H1 (cell line): ENCODE measurements around the gene SLC1A7. TPM values are rescaled to one million over a fixed set of nuclear protein-coding genes. Genes with fewer than 3 reads are reported as not detected.

Experiments used
- FOSL1 ChIP-seq: IDR thresholded peaks from 2 replicates; pipeline ENCODE4 v1.6.1; 2011; ENCODE audit warnings: mild to moderate bottlenecking, low read depth, low read length, moderate library complexity; ENCODE audit not compliant: insufficient read depth
- HDAC2 ChIP-seq, 2 experiments: fragments of 300-600 bp in 1 of 2; sonication (generic) in 1 of 2; IDR thresholded peaks; 2 replicates each; pipeline ENCODE4 v1.6.1; 2011 to 2012; ENCODE audit warnings: low read depth in 2 of 2, low read length in 2 of 2, mild to moderate bottlenecking in 2 of 2, moderate library complexity in 2 of 2, borderline replicate concordance in 1 of 2, inconsistent platforms in 1 of 2
- NANOG ChIP-seq: IDR thresholded peaks from 2 replicates; pipeline ENCODE4 v1.6.1; 2011; ENCODE audit warnings: low read length, low read depth, mild to moderate bottlenecking, inconsistent platforms; ENCODE audit not compliant: insufficient read depth, poor library complexity, severe bottlenecking
- RAD21 ChIP-seq, 2 experiments: IDR thresholded peaks in 1 of 2; conservative IDR thresholded peaks in 1 of 2; 2 replicates each; pipeline ENCODE4 v1.6.1; 2011; ENCODE audit warnings: low read depth in 2 of 2, low read length in 2 of 2, improper control_type of control experiment in 1 of 2, inconsistent platforms in 1 of 2, mild to moderate bottlenecking in 1 of 2, moderate library complexity in 1 of 2
- RBBP5 ChIP-seq: IDR thresholded peaks from 2 replicates; pipeline ENCODE4 v1.7.1; 2012; ENCODE audit warnings: low read depth, mild to moderate bottlenecking, inconsistent platforms, low read length, moderate library complexity, borderline replicate concordance
- RNF2 ChIP-seq: fragments of 200-900, 300-1000 bp; sonication (generic); IDR thresholded peaks from 2 replicates; pipeline ENCODE4 v1.7.1; 2016; ENCODE audit warnings: borderline replicate concordance, low read depth, mild to moderate bottlenecking, antibody characterized with exemption, low read length; ENCODE audit not compliant: poor library complexity, severe bottlenecking; ENCODE audit errors: missing control alignments
- TAF1 ChIP-seq: IDR thresholded peaks from 2 replicates; pipeline ENCODE4 v1.6.1; 2011; ENCODE audit warnings: mild to moderate bottlenecking, low read depth, low read length
- TCF12 ChIP-seq: IDR thresholded peaks from 2 replicates; pipeline ENCODE4 v1.6.1; 2011; ENCODE audit warnings: low read depth, mild to moderate bottlenecking, low read length
- polyA plus RNA-seq, 7 experiments: library from polyadenylated mRNA; depleted of rRNA in 3 of 7; stranded (reverse) in 5 of 7; unstranded in 2 of 7; fragments of >200 nt in 5 of 7; fragments of 200-250 nt in 2 of 7; gene quantifications; 1 replicate in 5 of 7; 2 replicates in 1 of 7; 4 replicates in 1 of 7; pipeline versions ENCODE4 v1.2.1 to v1.2.3, GENCODE V29; 2011 to 2013; ENCODE audit warnings: missing spikeins in 2 of 7, mixed read lengths in 2 of 7
- total RNA-seq: library from RNA; stranded (reverse); fragmentation: NEBNext Ultra II Directional; extraction: Animal tissue kit (Norgen Biotek cat#: 25700); gene quantifications from 2 replicates; pipeline ENCODE4 v1.2.1, GENCODE V29; 2021
- TF ChIP-seq, protein P1 (sequence below), 3 experiments: IDR thresholded peaks; 1 replicate in 2 of 3; 2 replicates in 1 of 3; pipeline versions ENCODE4 v1.5.1 to v1.6.1; 2011; ENCODE audit warnings: low read length in 3 of 3, mild to moderate bottlenecking in 3 of 3, inconsistent platforms in 2 of 3, low read depth in 1 of 3, moderate library complexity in 1 of 3; ENCODE audit not compliant: insufficient read depth in 1 of 3; ENCODE audit errors: control extremely low read depth in 1 of 3

The SLC1A7 gene
- total and polyA plus RNA-seq, 2 of the 8 experiments (the other 6 are each of a cell fraction or from before 2014, with no cell fraction given) = not detected

DNA sequence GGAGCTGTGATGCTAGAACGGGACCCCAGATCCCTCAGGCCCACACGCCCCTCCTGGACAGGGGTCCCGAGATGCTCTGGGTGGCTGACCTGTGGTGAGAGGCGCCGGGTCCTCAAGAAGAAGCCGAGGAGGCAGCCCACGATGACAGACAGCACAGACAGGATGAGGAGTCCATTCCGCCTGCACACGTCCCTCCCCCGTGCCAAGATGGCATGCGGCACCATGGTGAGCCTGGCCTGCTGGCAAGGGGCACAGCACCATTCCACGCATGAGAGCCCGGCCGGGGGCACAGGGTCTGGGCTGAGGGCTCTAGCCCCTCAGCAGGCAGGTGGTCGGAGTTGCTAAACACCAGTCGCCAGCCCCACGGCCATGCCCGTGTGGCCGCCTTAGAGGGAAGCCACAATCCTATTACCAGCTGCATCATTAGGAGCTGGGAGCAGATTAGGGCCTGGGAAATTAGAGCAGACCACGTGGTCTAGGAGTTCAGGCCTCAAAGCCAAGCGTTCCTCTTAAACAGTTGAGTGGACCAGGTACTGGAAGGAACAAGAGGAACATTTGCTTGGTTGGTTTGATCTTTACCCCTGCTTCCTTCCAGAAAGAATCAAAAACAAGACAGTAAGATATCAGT lies at the start of gene SLC1A7 (continued):
- TF ChIP-seq, protein P1, sequence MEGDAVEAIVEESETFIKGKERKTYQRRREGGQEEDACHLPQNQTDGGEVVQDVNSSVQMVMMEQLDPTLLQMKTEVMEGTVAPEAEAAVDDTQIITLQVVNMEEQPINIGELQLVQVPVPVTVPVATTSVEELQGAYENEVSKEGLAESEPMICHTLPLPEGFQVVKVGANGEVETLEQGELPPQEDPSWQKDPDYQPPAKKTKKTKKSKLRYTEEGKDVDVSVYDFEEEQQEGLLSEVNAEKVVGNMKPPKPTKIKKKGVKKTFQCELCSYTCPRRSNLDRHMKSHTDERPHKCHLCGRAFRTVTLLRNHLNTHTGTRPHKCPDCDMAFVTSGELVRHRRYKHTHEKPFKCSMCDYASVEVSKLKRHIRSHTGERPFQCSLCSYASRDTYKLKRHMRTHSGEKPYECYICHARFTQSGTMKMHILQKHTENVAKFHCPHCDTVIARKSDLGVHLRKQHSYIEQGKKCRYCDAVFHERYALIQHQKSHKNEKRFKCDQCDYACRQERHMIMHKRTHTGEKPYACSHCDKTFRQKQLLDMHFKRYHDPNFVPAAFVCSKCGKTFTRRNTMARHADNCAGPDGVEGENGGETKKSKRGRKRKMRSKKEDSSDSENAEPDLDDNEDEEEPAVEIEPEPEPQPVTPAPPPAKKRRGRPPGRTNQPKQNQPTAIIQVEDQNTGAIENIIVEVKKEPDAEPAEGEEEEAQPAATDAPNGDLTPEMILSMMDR (IDR thresholded peaks at IDR 0.05; ENCODE audit: control extremely low read depth in 1 of 3, insufficient read depth in 1 of 3, low read depth in 1 of 3, low read length in 3 of 3) = no peak
- TF ChIP-seq NANOG (no peak), FOSL1 (no peak), HDAC2 (IDR thresholded peaks at IDR 0.05; ENCODE audit: borderline replicate concordance in 1 of 2, low read depth in 2 of 2, low read length in 2 of 2) (no peak), TAF1 (no peak), RNF2 (no peak), RBBP5 (no peak), RAD21 (IDR thresholded peaks at IDR 0.05 in 1 of 2, conservative IDR thresholded peaks at IDR 0.05 in 1 of 2; ENCODE audit: low read depth in 2 of 2, low read length in 2 of 2) (no peak), TCF12 (no peak)
